H1 (cell line): ENCODE measurements around the gene RHOU. TPM values are rescaled to one million over a fixed set of nuclear protein-coding genes. Genes with fewer than 3 reads are reported as not detected.

Experiments
- CBX8 ChIP-seq: fragments of 300-800, 300-1000 bp; sonication (generic); IDR thresholded peaks from 2 replicates; pipeline ENCODE4 v1.7.1; 2016; ENCODE audit warnings: low read depth, low read length, borderline replicate concordance
- CHD7 ChIP-seq: fragments of 300-600 bp; sonication (generic); IDR thresholded peaks from 2 replicates; pipeline ENCODE4 v1.7.1; 2012; ENCODE audit warnings: low read length, moderate library complexity, mild to moderate bottlenecking, inconsistent platforms; ENCODE audit not compliant: insufficient replicate concordance
- CTCF ChIP-seq, 3 experiments: IDR thresholded peaks; 1 replicate in 2 of 3; 2 replicates in 1 of 3; pipeline versions ENCODE4 v1.5.1 to v1.6.1; 2011; ENCODE audit warnings: low read length in 3 of 3, mild to moderate bottlenecking in 3 of 3, inconsistent platforms in 2 of 3, low read depth in 1 of 3, moderate library complexity in 1 of 3; ENCODE audit not compliant: insufficient read depth in 1 of 3; ENCODE audit errors: control extremely low read depth in 1 of 3
- EZH2 ChIP-seq: fragments of 200-600 bp; sonication (generic); IDR thresholded peaks from 2 replicates; pipeline ENCODE4 v1.7.1; 2012; ENCODE audit warnings: low read depth, mild to moderate bottlenecking, moderate library complexity, low read length, inconsistent platforms; ENCODE audit not compliant: severe bottlenecking
- HDAC2 ChIP-seq, 2 experiments: fragments of 300-600 bp in 1 of 2; sonication (generic) in 1 of 2; IDR thresholded peaks; 2 replicates each; pipeline ENCODE4 v1.6.1; 2011 to 2012; ENCODE audit warnings: low read depth in 2 of 2, low read length in 2 of 2, mild to moderate bottlenecking in 2 of 2, moderate library complexity in 2 of 2, borderline replicate concordance in 1 of 2, inconsistent platforms in 1 of 2
- HDAC6 ChIP-seq: IDR thresholded peaks from one replicate; pipeline ENCODE4 v1.7.1; 2012; ENCODE audit warnings: low read depth, mild to moderate bottlenecking, inconsistent platforms, low read length, moderate library complexity
- JUND ChIP-seq: IDR thresholded peaks from 2 replicates; pipeline ENCODE4 v1.6.1; 2011; ENCODE audit warnings: mild to moderate bottlenecking, improper control_type of control experiment, low read length
- KDM1A ChIP-seq: fragments of 200-600, 300-600 bp; sonication (generic); IDR thresholded peaks from 2 replicates; pipeline ENCODE4 v1.7.1; 2016; ENCODE audit warnings: mild to moderate bottlenecking, low read length, borderline replicate concordance
- TCF12 ChIP-seq: IDR thresholded peaks from 2 replicates; pipeline ENCODE4 v1.6.1; 2011; ENCODE audit warnings: low read depth, mild to moderate bottlenecking, low read length
- polyA plus RNA-seq, 7 experiments: library from polyadenylated mRNA; depleted of rRNA in 3 of 7; stranded (reverse) in 5 of 7; unstranded in 2 of 7; fragments of >200 nt in 5 of 7; fragments of 200-250 nt in 2 of 7; gene quantifications; 1 replicate in 5 of 7; 2 replicates in 1 of 7; 4 replicates in 1 of 7; pipeline versions ENCODE4 v1.2.1 to v1.2.3, GENCODE V29; 2011 to 2013; ENCODE audit warnings: missing spikeins in 2 of 7, mixed read lengths in 2 of 7
- total RNA-seq: library from RNA; stranded (reverse); fragmentation: NEBNext Ultra II Directional; extraction: Animal tissue kit (Norgen Biotek cat#: 25700); gene quantifications from 2 replicates; pipeline ENCODE4 v1.2.1, GENCODE V29; 2021

The RHOU gene
- total and polyA plus RNA-seq, 2 of the 8 experiments (the other 6 are each of a cell fraction or from before 2014, with no cell fraction given), result 3.0 to 3.4 TPM

- no peak for TF ChIP-seq CHD7
- TF ChIP-seq CTCF (IDR thresholded peaks at IDR 0.05; ENCODE audit: control extremely low read depth in 1 of 3, insufficient read depth in 1 of 3, low read depth in 1 of 3, low read length in 3 of 3), result no peak
- TF ChIP-seq EZH2, result no peak
- TF ChIP-seq HDAC6, result no peak
- TF ChIP-seq JUND, result no peak
- no peak for TF ChIP-seq HDAC2 (IDR thresholded peaks at IDR 0.05; ENCODE audit: borderline replicate concordance in 1 of 2, low read depth in 2 of 2, low read length in 2 of 2)
- TF ChIP-seq KDM1A, result no peak
- TF ChIP-seq CBX8, result no peak
- no peak for TF ChIP-seq TCF12
Observed at GRCh38 chr1:228737601-228738041, 2.3 kb downstream of the RHOU start (continued).
